ENCODE results near the gene IQCN.

IQCN gene

DNA sequence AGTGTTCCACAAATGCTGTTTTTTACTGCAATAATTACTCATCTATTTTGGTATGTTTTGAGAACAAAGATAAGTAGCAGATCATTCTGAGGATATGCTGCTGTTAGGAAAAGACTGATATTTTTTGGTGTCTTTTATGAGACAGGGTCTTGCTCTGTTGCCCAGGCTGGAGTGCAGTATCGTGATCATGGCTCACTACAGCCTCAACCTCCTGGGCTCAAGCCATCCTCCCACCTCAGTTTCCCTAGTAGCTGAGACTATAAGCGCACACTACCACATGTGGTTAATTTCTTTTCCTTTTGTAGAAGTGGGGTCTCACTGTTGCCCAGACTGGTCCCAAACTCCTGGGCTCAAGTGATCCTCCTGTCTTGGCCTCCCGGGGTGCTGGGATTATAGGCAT lies 39.1 kb upstream of the IQCN start:
- DNase-seq (ENCODE audit: low read depth in 1 of 2, low spot score in 1 of 2), result no peak
- TF ChIP-seq POLR2AphosphoS5 (IDR thresholded peaks at IDR 0.05; ENCODE audit: low read depth), result no peak
- TF ChIP-seq, protein P1, sequence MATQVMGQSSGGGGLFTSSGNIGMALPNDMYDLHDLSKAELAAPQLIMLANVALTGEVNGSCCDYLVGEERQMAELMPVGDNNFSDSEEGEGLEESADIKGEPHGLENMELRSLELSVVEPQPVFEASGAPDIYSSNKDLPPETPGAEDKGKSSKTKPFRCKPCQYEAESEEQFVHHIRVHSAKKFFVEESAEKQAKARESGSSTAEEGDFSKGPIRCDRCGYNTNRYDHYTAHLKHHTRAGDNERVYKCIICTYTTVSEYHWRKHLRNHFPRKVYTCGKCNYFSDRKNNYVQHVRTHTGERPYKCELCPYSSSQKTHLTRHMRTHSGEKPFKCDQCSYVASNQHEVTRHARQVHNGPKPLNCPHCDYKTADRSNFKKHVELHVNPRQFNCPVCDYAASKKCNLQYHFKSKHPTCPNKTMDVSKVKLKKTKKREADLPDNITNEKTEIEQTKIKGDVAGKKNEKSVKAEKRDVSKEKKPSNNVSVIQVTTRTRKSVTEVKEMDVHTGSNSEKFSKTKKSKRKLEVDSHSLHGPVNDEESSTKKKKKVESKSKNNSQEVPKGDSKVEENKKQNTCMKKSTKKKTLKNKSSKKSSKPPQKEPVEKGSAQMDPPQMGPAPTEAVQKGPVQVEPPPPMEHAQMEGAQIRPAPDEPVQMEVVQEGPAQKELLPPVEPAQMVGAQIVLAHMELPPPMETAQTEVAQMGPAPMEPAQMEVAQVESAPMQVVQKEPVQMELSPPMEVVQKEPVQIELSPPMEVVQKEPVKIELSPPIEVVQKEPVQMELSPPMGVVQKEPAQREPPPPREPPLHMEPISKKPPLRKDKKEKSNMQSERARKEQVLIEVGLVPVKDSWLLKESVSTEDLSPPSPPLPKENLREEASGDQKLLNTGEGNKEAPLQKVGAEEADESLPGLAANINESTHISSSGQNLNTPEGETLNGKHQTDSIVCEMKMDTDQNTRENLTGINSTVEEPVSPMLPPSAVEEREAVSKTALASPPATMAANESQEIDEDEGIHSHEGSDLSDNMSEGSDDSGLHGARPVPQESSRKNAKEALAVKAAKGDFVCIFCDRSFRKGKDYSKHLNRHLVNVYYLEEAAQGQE (IDR thresholded peaks at IDR 0.05; ENCODE audit: insufficient replicate concordance, low read depth), result no peak
- H3K27ac ChIP-seq (replicated peaks), result no peak overlapping the region
- no peak overlapping the region for H3K4me3 ChIP-seq (replicated peaks; ENCODE audit: insufficient read depth, low read length)
- no peaks in the 10 kb centered on the region for H3K27me3 ChIP-seq (ENCODE audit: insufficient read depth, poor library complexity, severe bottlenecking)

DNA sequence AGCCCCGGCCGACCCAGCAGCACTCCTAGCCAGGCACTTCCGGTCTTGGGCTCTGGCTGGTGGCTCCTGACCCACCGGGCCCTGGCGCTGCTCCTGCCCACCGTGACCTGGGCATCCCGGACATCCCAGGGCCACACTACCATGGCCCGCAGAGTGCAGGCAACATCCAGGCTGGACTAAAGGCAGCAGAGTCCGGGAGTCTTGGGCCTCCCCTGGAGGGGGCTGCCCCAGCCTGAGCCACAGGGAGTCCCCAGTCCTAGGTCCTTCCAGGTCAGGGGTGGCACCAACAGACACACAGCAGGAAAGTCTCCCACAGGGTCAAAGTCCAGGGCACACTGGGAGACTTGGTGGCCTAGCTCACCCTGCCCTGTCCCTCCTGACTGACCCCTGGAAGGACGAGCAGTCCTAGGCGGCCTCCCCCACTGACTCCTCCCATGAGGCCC lies 37.9 kb upstream of the IQCN start:
- Histone ChIP-seq H3K27me3 (ENCODE audit: insufficient read depth, poor library complexity, severe bottlenecking) (no peaks in the 10 kb centered on the region), H3K27ac (replicated peaks) (no peak overlapping the region), H3K4me3 (replicated peaks; ENCODE audit: insufficient read depth, low read length) (no peak overlapping the region)
- no peak for DNase-seq (ENCODE audit: low read depth in 1 of 2, low spot score in 1 of 2)
- no peak for TF ChIP-seq CTCF (IDR thresholded peaks at IDR 0.05; ENCODE audit: insufficient read depth, low read length)
- no peak for TF ChIP-seq POLR2AphosphoS5 (IDR thresholded peaks at IDR 0.05; ENCODE audit: low read depth)
- TF ChIP-seq, protein P1 (IDR thresholded peaks at IDR 0.05; ENCODE audit: insufficient replicate concordance, low read depth), result no peak
- no peak for TF ChIP-seq SPI1 (IDR thresholded peaks at IDR 0.05; ENCODE audit: borderline replicate concordance, low read depth)
- no peak for TF ChIP-seq GABPA (IDR thresholded peaks at IDR 0.05; ENCODE audit: low read depth)

DNA sequence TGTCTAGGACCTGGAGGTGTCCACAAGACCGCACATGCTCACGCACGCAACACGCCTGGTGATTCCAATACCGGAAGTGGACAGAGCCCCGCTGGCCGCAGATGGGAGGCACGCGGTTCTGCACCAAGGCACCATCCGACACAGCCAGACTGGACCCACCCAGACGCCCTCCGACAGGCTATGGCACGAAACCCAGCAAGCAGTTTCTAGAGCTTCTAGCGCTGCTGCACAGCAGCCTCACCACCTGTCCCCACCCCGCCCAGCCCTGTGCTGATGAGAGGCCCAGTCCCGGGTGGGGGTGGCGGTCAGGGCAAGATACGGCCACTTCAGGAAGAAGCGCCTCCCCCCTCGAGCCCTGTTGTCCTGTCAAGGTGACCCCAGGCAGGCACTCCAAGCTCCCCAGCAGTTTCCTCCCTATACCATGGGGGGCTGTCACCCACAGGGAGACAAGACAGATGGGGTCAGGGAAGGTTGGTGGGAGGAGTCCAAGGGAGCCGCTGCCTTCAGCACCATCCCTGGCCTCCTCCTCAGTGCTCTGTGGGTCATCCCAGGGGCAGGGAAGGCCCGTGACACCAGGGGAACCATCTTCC lies 37.3 kb upstream of the IQCN start:
- Histone ChIP-seq H3K27me3 (ENCODE audit: insufficient read depth, poor library complexity, severe bottlenecking) (no peaks in the 10 kb centered on the region), H3K27ac (replicated peaks) (no peak overlapping the region)
- no peak for DNase-seq (ENCODE audit: low read depth in 1 of 2, low spot score in 1 of 2)

GRCh38 chr19:18310966-18311365 lies 36.7 kb upstream of the IQCN start:
- no peak for DNase-seq (ENCODE audit: low read depth in 1 of 2, low spot score in 1 of 2)
- TF ChIP-seq GABPA (IDR thresholded peaks at IDR 0.05; ENCODE audit: low read depth) (no peak), CTCF (IDR thresholded peaks at IDR 0.05; ENCODE audit: insufficient read depth, low read length) (no peak), POLR2AphosphoS5 (IDR thresholded peaks at IDR 0.05; ENCODE audit: low read depth) (no peak), SPI1 (IDR thresholded peaks at IDR 0.05; ENCODE audit: borderline replicate concordance, low read depth) (no peak)
- TF ChIP-seq, protein P1 (IDR thresholded peaks at IDR 0.05; ENCODE audit: insufficient replicate concordance, low read depth), result no peak
- Histone ChIP-seq H3K27me3 (ENCODE audit: insufficient read depth, poor library complexity, severe bottlenecking) (no peaks in the 10 kb centered on the region), H3K27ac (replicated peaks) (no peak overlapping the region), H3K4me3 (replicated peaks; ENCODE audit: insufficient read depth, low read length) (no peak overlapping the region)

More for the DNA sequence above, 37.3 kb upstream of the IQCN start:
- no peak overlapping the region for H3K4me3 ChIP-seq (replicated peaks; ENCODE audit: insufficient read depth, low read length)
- TF ChIP-seq GABPA (IDR thresholded peaks at IDR 0.05; ENCODE audit: low read depth), result no peak
- TF ChIP-seq SPI1 (IDR thresholded peaks at IDR 0.05; ENCODE audit: borderline replicate concordance, low read depth), result no peak
- no peak for TF ChIP-seq POLR2AphosphoS5 (IDR thresholded peaks at IDR 0.05; ENCODE audit: low read depth)
- TF ChIP-seq, protein P1 (IDR thresholded peaks at IDR 0.05; ENCODE audit: insufficient replicate concordance, low read depth), result no peak
